KMS-11 (cell line): ENCODE results near the gene LGR4.
A peak's percentile ranks its signal among the peaks of the same experiment; 100 is the strongest.

Experiments used
- H2AFZ ChIP-seq: fragments of 200-600 bp; sonication (generic); 2 replicates; pipeline ENCODE4 v1.6.1; 2016; ENCODE audit warnings: antibody characterized with exemption, mixed run types, low read depth
- H3K27ac ChIP-seq: fragments of 200-600 bp; sonication (generic); 2 replicates; pipeline ENCODE4 v1.6.1; 2016; ENCODE audit warnings: mild to moderate bottlenecking, mixed run types
- H3K27me3 ChIP-seq: fragments of 200-600 bp; sonication (generic); 2 replicates; pipeline ENCODE4 v1.6.1; 2017; ENCODE audit warnings: mild to moderate bottlenecking, low read depth, mixed run types, moderate library complexity; ENCODE audit not compliant: insufficient read depth
- H3K36me3 ChIP-seq: fragments of 200-600 bp; sonication (generic); 2 replicates; pipeline ENCODE4 v1.6.1; 2017; ENCODE audit warnings: mild to moderate bottlenecking, mixed run types; ENCODE audit not compliant: insufficient read depth
- H3K4me1 ChIP-seq: fragments of 200-600 bp; sonication (generic); 2 replicates; pipeline ENCODE4 v1.6.1; 2016; ENCODE audit warnings: mild to moderate bottlenecking, low read depth, mixed run types; ENCODE audit not compliant: poor library complexity, severe bottlenecking
- H3K4me2 ChIP-seq: fragments of 200-600 bp; sonication (generic); 2 replicates; pipeline ENCODE4 v1.7.0; 2016; ENCODE audit warnings: mild to moderate bottlenecking, mixed run types
- H3K4me3 ChIP-seq: fragments of 200-600 bp; sonication (generic); IDR thresholded peaks from 2 replicates; pipeline ENCODE4 v1.6.1; 2017; ENCODE audit warnings: low read depth, low read length, mixed read lengths; ENCODE audit not compliant: insufficient read depth
- H3K79me2 ChIP-seq: fragments of 200-600 bp; sonication (generic); 2 replicates; pipeline ENCODE4 v1.6.1; 2016; ENCODE audit warnings: low read depth, mixed run types; ENCODE audit not compliant: insufficient read depth
- H3K9ac ChIP-seq: fragments of 200-600 bp; sonication (generic); 2 replicates; pipeline ENCODE4 v1.6.1; 2016; ENCODE audit warnings: mild to moderate bottlenecking, mixed run types
- H4K20me1 ChIP-seq: fragments of 200-600 bp; sonication (generic); 2 replicates; pipeline ENCODE4 v1.6.1; 2016; ENCODE audit warnings: mild to moderate bottlenecking, mixed run types; ENCODE audit not compliant: insufficient read depth
- TF ChIP-seq, protein P1 (sequence below): fragments of 200-600 bp; sonication (generic); conservative IDR thresholded peaks from 2 replicates; pipeline ENCODE4 v1.6.1; 2017; ENCODE audit warnings: low read depth, mild to moderate bottlenecking, antibody characterized with exemption, low read length, moderate library complexity, mixed read lengths

Gene LGR4

DNA sequence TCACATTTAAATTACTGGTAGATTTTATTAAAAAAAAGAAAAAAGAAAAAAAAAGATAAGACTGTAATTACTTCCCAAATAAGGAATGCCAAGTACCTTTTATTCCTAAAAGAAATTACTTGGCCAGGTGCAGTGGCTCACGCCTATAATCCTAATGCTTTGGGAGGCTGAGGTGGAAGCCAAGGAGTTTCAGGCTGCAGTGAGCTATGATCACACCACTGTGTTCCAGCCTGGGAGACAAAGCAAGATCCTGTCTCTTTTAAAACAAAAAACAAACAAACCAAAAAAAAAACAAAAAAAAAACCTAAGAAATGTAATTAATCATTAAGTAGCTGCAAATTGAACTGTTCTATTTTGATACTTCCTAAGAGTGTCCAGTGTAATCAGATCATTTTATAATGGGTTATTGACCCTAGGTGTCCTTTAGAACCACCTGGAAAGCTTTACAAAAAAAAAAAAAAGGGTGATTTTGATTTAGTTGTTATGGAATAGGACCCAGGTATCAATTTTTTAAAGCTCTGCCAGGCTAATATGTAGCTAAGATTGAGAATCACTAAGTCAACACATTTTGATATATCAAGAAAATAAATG, 23.2 kb upstream of the LGR4 start:
- Histone ChIP-seq H4K20me1 (no peaks in the 10 kb centered on the region), H3K4me3 (no peak overlapping the region), H3K27ac (no peak overlapping the region), H3K4me2 (peak overlapping the region; percentile 1; the same call in 1 of the 2 replicates), H3K9ac (no peak overlapping the region), H2AFZ (no peak overlapping the region), H3K4me1 (peaks cover 37% of the 10 kb centered on the region), H3K79me2 (peaks cover 15% of the 10 kb centered on the region; the same call in 1 of the 2 replicates), H3K36me3 (0 out of 2 replicates have a peak, but pooled peaks cover 3% of the 10 kb centered on the region), H3K27me3 (no peaks in the 10 kb centered on the region)
- TF ChIP-seq, protein P1, sequence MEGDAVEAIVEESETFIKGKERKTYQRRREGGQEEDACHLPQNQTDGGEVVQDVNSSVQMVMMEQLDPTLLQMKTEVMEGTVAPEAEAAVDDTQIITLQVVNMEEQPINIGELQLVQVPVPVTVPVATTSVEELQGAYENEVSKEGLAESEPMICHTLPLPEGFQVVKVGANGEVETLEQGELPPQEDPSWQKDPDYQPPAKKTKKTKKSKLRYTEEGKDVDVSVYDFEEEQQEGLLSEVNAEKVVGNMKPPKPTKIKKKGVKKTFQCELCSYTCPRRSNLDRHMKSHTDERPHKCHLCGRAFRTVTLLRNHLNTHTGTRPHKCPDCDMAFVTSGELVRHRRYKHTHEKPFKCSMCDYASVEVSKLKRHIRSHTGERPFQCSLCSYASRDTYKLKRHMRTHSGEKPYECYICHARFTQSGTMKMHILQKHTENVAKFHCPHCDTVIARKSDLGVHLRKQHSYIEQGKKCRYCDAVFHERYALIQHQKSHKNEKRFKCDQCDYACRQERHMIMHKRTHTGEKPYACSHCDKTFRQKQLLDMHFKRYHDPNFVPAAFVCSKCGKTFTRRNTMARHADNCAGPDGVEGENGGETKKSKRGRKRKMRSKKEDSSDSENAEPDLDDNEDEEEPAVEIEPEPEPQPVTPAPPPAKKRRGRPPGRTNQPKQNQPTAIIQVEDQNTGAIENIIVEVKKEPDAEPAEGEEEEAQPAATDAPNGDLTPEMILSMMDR, result no peak

DNA sequence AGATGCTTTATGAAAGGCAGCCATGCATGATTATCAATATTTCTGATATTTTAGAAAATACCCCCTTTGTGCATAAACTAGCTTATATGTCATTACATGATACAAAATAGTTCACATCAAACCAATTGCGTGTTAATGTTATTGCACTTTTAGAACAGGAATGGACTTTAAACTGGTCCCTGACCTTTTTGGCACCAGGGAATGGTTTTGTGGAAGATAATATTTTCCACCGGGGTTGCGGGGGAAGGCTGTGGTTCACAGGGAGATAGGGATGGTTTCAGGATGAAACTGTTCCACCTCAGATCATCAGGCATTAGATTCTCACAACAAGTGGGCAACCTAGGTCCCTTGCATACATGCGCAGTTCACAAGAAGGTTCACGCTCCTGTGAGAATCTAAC, 16.5 kb upstream of the LGR4 start:
- H3K4me1 ChIP-seq, result no peaks in the 10 kb centered on the region
- no peak overlapping the region for H3K27ac ChIP-seq
- H2AFZ ChIP-seq, result no peak overlapping the region
- TF ChIP-seq, protein P1, result no peak
- no peaks in the 10 kb centered on the region for H3K27me3 ChIP-seq
- H3K79me2 ChIP-seq, result no peaks in the 10 kb centered on the region
- no peak overlapping the region for H3K4me3 ChIP-seq
- H3K9ac ChIP-seq, result no peak overlapping the region
- no peaks in the 10 kb centered on the region for H3K36me3 ChIP-seq
- H4K20me1 ChIP-seq, result no peaks in the 10 kb centered on the region
- no peak overlapping the region for H3K4me2 ChIP-seq

DNA sequence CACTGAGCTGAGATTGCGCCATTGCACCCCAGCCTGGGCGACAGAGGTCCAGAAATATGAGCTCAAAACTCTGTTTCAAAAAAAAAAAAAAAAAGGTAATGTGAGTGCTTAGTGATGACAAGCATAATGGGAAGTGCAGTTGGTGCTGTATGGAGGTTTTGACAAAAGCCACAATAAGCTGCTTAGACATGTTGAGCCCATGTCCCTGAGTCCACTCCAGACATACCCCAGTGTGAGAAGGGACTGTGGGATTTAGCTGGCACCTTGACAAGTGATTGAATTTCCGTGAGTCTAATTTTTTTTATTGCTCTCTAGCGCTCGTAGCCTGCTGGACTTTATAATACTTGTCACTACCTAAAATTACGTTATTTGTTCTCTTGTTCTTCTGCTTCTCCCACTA, 15.1 kb upstream of the LGR4 start:
- no peak overlapping the region for H2AFZ ChIP-seq
- no peaks in the 10 kb centered on the region for H3K4me1 ChIP-seq
- no peak overlapping the region for H3K27ac ChIP-seq
- no peak overlapping the region for H3K9ac ChIP-seq
- H3K4me3 ChIP-seq, result no peak overlapping the region
- H3K27me3 ChIP-seq, result no peaks in the 10 kb centered on the region
- no peaks in the 10 kb centered on the region for H3K79me2 ChIP-seq
- H3K36me3 ChIP-seq, result no peaks in the 10 kb centered on the region
- TF ChIP-seq, protein P1, result no peak
- H4K20me1 ChIP-seq, result no peaks in the 10 kb centered on the region
- H3K4me2 ChIP-seq, result no peak overlapping the region

DNA sequence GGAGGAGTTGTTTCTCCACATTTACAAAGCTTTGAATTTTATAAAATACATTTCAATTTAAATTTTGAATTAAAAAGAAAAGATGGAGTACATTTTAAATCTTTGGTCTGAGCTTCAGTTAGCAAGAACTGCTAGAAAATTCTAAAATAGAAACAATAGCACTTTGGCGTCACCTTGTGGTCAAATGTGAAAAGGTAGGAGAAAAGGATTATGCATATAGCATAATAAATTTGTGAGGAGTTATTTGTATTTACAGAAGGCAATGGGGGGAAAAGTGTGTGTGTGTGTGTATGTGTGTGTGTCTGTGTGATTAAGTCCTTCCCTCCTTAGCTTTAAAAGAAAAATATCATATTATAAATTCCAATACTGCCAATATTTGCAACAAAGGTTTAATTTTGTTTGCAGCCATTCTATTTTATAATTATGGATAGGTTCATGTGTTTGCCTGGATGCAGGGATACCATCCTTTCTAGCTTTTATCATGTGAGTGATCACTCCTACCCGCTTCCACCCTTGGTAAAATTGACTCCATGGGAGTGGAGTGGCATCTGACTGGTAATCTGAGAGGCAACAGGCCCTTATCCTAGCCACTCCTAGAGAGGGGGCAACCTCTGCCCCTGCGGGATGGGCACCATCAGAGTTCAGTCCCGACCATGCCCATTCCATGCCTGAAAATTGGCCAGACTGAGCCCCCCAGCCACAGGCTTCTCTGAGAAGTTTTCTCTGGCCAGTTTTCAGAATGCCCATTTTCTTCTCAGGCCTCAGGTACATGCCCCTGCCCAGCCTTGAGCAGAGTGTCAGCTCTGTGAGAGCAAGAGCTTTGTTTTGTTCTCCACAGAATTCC, 13.6 kb upstream of the LGR4 start:
- Histone ChIP-seq H3K4me2 (no peak overlapping the region), H3K9ac (no peak overlapping the region), H3K36me3 (no peaks in the 10 kb centered on the region), H3K27me3 (no peaks in the 10 kb centered on the region), H3K4me1 (no peaks in the 10 kb centered on the region), H3K79me2 (no peaks in the 10 kb centered on the region), H3K4me3 (no peak overlapping the region), H3K27ac (no peak overlapping the region), H4K20me1 (no peaks in the 10 kb centered on the region), H2AFZ (no peak overlapping the region)
- TF ChIP-seq, protein P1, result peak; percentile 88
